Pons (tissue), 1 donor: ENCODE measurements around the gene PURA.

Experiments
- DNase-seq: peaks from one replicate; pipeline ENCODE4 v3.0.0-alpha.2; 2016; ENCODE audit warnings: low spot score

Gene PURA

DNA sequence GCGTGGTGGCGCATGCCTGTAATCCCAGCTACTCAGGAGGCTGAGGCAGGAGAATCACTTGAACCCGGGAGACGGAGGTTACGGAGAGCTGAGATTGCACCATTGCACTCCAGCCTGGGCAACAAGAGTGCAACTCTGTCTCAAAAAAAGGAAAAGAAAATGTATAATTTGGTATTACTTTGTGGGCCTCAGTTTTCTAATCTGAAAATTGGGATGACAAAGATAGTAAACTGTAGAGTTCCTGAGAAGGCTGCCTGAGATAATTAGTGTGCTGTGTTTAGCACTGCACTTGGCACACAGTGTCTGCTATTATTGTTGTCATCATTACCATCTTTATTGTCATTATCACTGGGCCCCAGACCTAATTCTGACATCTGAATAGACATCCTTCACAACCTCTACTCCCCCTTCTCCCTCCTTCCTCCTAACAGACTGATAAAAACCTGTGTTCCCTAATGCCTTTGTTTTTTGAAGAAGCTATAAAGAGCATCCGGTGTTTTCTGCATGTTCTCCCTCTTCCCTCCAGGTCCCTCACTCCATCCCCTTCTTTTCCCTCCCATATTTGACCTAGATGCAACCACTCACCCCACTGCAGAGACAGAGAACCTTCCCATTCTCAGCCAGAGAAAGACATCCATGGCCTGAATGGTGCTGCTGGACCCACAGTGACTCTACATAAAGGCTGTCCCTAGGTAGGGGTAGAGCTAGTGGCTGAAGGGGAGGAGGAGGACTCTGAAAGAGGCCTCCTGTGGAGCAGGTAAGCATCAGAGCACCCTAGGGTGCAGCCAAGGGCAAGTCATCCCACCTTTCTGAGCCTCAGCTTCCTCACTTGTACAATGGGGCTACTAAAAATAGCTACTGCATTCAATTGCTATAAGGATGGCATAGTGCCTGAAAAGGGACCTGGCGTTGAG is 45.4 kb downstream of the PURA start:
- no peak for DNase-seq

- DNase-seq = no peak
These were observed 48.4 kb downstream of the PURA start for GRCh38 chr5:140162275-140162674.

- DNase-seq = no peak
These were observed 48.9 kb downstream of the PURA start for GRCh38 chr5:140162781-140163180.

DNA sequence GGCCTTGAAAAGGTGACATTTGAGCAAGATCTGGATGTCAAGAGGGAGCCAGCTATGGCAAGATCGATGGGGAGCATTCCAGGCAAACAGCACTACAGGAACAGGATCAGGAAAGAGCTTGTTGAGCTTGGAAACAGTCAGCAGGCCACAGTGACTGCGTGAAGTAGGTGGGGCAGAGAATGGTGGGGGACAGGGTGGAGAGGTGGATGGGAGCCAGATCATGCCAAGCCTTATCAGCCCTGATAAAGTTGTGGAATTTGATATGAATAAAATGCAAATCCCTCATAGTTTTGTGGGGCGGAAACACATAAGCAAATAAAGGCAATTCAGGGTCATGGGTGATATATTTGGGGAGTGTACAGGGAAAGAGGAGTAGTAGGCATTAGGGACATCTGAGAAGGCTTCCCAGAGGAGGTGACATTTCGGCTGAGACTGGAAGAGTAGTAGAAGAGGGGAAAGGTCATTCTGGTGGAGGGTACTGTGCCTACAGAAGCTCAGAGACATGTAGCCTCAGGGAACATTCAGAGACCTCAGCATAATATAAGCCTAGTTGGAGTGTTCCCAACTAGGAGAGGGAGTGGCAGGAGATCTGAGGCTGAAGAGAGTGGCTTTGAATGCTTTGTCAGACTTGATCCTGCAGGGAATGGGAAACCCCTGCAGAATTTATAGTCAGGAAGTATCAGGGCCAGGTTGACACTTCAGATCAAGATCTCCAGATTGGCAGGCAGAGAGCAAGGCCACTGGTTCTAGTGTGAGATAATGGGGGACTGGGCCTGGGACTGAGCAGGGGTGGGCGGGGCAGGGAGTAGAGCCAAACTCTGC is 51.4 kb downstream of the PURA start:
- DNase-seq = no peak

DNA sequence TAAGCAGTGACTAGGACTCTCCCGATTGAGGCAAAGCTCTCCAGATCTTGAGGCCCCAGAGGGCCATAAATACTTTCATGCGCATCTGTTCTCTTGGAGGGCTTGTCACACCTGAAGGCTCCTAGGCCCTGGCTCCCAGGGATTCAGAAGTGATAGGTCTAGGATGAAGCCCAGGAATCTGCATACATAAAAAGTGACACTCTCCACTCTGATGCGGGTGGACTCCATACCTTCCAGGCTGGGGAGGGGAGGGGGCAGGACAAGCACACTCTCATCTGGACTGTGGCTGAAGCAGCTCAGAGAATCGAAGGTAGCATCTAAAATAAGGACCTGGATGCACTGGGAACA is 52.0 kb downstream of the PURA start:
- DNase-seq = no peak

DNA sequence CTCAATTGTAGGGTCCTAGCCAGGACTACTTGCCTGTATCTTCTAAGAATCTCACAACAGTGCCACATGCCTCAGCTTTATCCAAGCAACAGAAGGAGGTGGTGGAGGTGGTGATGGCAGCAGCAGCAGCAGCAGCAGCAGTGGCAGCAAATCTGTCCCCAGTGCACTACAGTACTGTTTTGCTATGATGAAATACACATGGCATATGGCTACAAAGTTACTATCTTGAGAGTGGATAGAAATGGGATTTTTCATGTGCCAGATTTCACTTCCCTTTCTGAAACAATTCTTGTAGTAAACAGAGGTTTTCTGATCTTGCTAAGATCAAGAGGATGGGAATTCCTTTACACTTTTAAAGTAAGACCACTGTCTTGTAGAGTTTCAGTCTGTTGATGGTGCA is 53.0 kb downstream of the PURA start:
- DNase-seq = peak; percentile 30

- DNase-seq = no peak
These were observed 54.5 kb downstream of the PURA start for GRCh38 chr5:140168371-140168770.

DNA sequence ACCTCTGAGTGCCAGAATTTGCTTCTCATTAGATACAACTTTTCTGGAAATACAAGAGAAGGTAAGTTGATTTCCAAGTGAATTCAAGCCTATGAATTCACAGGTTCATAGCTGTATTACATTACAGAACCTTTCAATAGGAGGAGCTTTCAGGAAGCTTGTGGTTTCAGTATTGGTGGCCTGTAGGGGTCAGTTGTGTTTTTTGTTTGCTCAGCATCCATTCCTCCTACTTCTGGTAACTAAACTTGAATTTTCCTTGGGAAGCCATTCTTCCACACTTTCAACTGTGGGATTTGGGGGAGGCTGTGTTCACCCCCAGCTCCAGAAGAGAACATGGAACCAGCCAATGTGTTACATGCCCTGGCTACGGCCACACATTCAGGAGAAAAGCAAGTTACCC is 55.5 kb downstream of the PURA start:
- DNase-seq = no peak

DNA sequence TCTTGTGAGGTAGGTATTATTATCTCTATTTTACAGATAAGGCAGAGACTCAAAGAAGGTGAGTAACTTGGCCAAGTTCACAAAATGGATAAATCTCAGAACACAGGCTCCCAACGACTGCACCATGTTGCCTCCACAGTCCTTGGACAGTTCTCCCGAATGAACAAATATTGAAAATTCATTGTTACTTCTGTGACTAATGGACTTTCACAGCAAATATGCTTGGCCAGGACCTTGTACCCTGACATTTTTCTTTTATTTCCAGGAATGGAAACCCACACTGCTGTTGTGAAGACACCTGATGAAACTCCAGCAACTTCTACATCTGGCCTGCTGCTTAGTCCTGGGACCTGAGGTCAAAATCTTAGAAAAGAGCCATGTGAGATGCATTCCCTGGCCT is 58.6 kb downstream of the PURA start:
- no peak for DNase-seq

- no peak for DNase-seq
These were observed 60.1 kb downstream of the PURA start for GRCh38 chr5:140174014-140174413.

DNA sequence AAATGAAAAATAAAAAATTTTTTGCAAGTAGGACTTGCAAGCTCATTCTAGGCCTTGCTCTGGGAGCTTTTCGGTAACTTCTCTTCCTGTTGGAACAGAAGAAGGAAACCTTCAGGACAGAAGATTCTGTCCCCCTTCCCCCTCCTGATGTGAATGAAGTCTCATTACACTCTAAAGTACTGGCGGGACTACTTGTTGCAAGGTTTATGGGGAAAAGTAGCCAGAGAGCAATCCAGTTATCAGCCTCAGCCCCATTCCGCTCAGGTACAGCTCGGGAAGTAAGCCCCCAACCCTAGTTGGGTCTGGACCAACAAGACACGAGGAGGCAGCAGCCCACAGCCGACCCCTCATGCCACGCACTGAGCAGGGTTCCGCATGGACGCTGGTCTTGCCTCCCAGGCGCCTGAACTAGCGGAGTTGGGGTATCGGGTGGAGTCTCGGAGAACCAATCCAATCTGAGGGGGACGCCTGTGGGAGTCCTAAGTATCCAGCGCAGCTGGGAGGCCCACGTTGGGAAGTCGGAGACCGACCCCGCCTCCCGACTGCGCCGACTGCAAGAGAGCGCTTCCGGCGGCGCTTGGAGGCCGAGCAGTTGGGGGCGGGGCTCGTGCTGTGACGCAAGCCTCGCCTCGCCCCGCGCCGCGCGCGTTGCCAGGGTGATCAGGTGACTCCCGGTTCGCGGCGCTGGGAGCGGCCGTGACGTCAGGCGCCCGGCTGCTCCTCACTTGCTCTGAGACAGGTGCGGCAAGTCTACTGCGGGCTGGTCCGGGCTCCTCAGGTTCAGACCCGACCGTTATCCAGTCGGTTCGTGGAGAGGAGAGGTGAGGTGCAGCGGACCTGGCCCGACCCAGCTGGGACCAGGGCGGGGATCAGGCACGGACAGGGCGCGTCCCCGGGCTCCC is 60.8 kb downstream of the PURA start, which contains the start of gene CYSTM1:
Gene CYSTM1, plus strand, starts transcription at position 724 of the 902 bp plus-strand sequence. CDS start 19,278 bp downstream, outside the sequence.
- DNase-seq = peak; percentile 93
